Fibroblast of skin of back (primary cell): ENCODE measurements around the gene DPEP2NB.
"Not testable (repeated sequence)": the region's sequence is repeated elsewhere in the genome, so short reads cannot be mapped to it uniquely, and the experiment has no call there.

Experiments
- DNase-seq: peaks from one replicate; pipeline ENCODE4 v3.0.0-alpha.2; 2013

Gene DPEP2NB

GRCh38 chr16:67979955-67980678 is 35.6 kb downstream of the DPEP2NB start, which contains the start of gene DPEP3:
Gene DPEP3, minus strand, starts transcription at chr16:67980499. Its CDS starts 119 bp downstream, at chr16:67980380.
- no peak for DNase-seq

GRCh38 chr16:67977469-67978227 is 38.1 kb downstream of the DPEP2NB start:
- no peak for DNase-seq

GRCh38 chr16:67977005-67977404 is 38.7 kb downstream of the DPEP2NB start:
- no peak for DNase-seq

- DNase-seq: no peak
Measured at GRCh38 chr16:67976205-67976604, 39.5 kb downstream of the DPEP2NB start.

GRCh38 chr16:67975321-67976105 is 40.2 kb downstream of the DPEP2NB start:
- DNase-seq: no peak

- not testable (repeated sequence) for DNase-seq
Measured at GRCh38 chr16:67972285-67972684, 43.4 kb downstream of the DPEP2NB start.

GRCh38 chr16:67971111-67971510 is 44.6 kb downstream of the DPEP2NB start:
- no peak for DNase-seq

GRCh38 chr16:67969254-67970039 is 46.3 kb downstream of the DPEP2NB start:
- DNase-seq: no peak

GRCh38 chr16:67968400-67969253 is 47.1 kb downstream of the DPEP2NB start, which contains the start of gene SLC12A4:
Gene SLC12A4, minus strand, starts transcription at chr16:67968637. Its CDS starts 84 bp downstream, at chr16:67968553.
- peak; percentile 90 for DNase-seq

- DNase-seq: peak; percentile 53
Measured at GRCh38 chr16:67967958-67968399, 47.7 kb downstream of the DPEP2NB start.

GRCh38 chr16:67967183-67967957 is 48.3 kb downstream of the DPEP2NB start:
- peak; percentile 36 for DNase-seq

GRCh38 chr16:67966549-67967182 is 49.0 kb downstream of the DPEP2NB start:
- peak; percentile 34 for DNase-seq

GRCh38 chr16:67965668-67966548 is 49.8 kb downstream of the DPEP2NB start:
- DNase-seq: no peak

- no peak for DNase-seq
Measured at GRCh38 chr16:67964477-67965131, 51.1 kb downstream of the DPEP2NB start.

- DNase-seq: no peak
Measured at GRCh38 chr16:67963662-67964321, 51.9 kb downstream of the DPEP2NB start.
